SK-N-SH treated with all-trans-retinoic acid at 6 μM for 48 hours (cell line): ENCODE data around the gene ITGB2.

ENCODE experiments used
- ATAC-seq: fragments of 200-7000 bp; cut with Tn5 transposase; 3 replicates; pipeline ENCODE4 v1.9.1; 2020; ENCODE audit warnings: mild to moderate bottlenecking, moderate library complexity
- ARNTL ChIP-seq: fragments of 450-650 bp; formaldehyde crosslinking; IDR thresholded peaks from 2 replicates; pipeline ENCODE4 v1.5.0; 2020; ENCODE audit warnings: low read depth, mild to moderate bottlenecking, moderate library complexity, borderline replicate concordance
- BACH2 ChIP-seq: fragments of 250-450 bp; sonication (Bioruptor Pico); IDR thresholded peaks from 2 replicates; pipeline ENCODE4 v1.9.0; 2021; ENCODE audit warnings: mild to moderate bottlenecking, borderline replicate concordance
- CREB5 ChIP-seq: fragments of 250-450 bp; sonication (Bioruptor Pico); IDR thresholded peaks from 2 replicates; pipeline ENCODE4 v1.5.1; 2020; ENCODE audit warnings: low read depth, mild to moderate bottlenecking, moderate library complexity
- CSDC2 ChIP-seq: fragments of 250-450 bp; sonication (Bioruptor Pico); IDR thresholded peaks from 2 replicates; pipeline ENCODE4 v1.5.0; 2020; ENCODE audit warnings: mild to moderate bottlenecking, moderate library complexity
- ESRRG ChIP-seq: fragments of 250-450 bp; sonication (Bioruptor Pico); IDR thresholded peaks from 2 replicates; pipeline ENCODE4 v1.6.1; 2021; ENCODE audit warnings: mild to moderate bottlenecking
- ISL1 ChIP-seq: fragments of 250-450 bp; sonication (Bioruptor Pico); IDR thresholded peaks from 2 replicates; pipeline ENCODE4 v2.1.2; 2022; ENCODE audit warnings: mild to moderate bottlenecking, moderate library complexity
- OSR1 ChIP-seq: fragments of 250-450 bp; sonication (Bioruptor Pico); IDR thresholded peaks from 2 replicates; pipeline ENCODE4 v1.8.0; 2022; ENCODE audit warnings: moderate library complexity, mild to moderate bottlenecking, inconsistent platforms
- POU6F1 ChIP-seq: fragments of 250-450 bp; sonication (Bioruptor Pico); IDR thresholded peaks from 2 replicates; pipeline ENCODE4 v1.8.0; 2021; ENCODE audit warnings: low read depth, mild to moderate bottlenecking, moderate library complexity, borderline replicate concordance
- PPARA ChIP-seq: fragments of 250-450 bp; sonication (Bioruptor Pico); IDR thresholded peaks from 2 replicates; pipeline ENCODE4 v1.5.0; 2020; ENCODE audit warnings: mild to moderate bottlenecking, borderline replicate concordance
- RARB ChIP-seq: fragments of 250-450 bp; sonication (Bioruptor Pico); IDR thresholded peaks from 2 replicates; pipeline ENCODE4 v1.8.0; 2021; ENCODE audit warnings: mild to moderate bottlenecking, moderate library complexity
- SNAI2 ChIP-seq: fragments of 250-450 bp; sonication (Bioruptor Pico); IDR thresholded peaks from 2 replicates; pipeline ENCODE4 v1.5.0; 2020; ENCODE audit warnings: mild to moderate bottlenecking, moderate library complexity
- TCF4 ChIP-seq: fragments of 250-450 bp; sonication (Bioruptor Pico); IDR thresholded peaks from 2 replicates; pipeline ENCODE4 v1.8.0; 2021; ENCODE audit warnings: mild to moderate bottlenecking, moderate library complexity, borderline replicate concordance
- TOX ChIP-seq: fragments of 250-450 bp; sonication (Bioruptor Pico); IDR thresholded peaks from 2 replicates; pipeline ENCODE4 v1.8.0; 2021; ENCODE audit warnings: mild to moderate bottlenecking, moderate library complexity, borderline replicate concordance
- TSHZ2 ChIP-seq: fragments of 250-450 bp; sonication (Bioruptor Pico); IDR thresholded peaks from 2 replicates; pipeline ENCODE4 v1.5.0; 2020; ENCODE audit warnings: mild to moderate bottlenecking, moderate library complexity
- ZFP3 ChIP-seq: fragments of 250-450 bp; sonication (Bioruptor Pico); IDR thresholded peaks from 2 replicates; pipeline ENCODE4 v1.5.0; 2020; ENCODE audit warnings: mild to moderate bottlenecking, moderate library complexity
- ZFP30 ChIP-seq: fragments of 450-650 bp; formaldehyde crosslinking; IDR thresholded peaks from 2 replicates; pipeline ENCODE4 v1.5.0; 2022; ENCODE audit warnings: mild to moderate bottlenecking, moderate library complexity
- ZNF565 ChIP-seq: fragments of 450-650 bp; formaldehyde crosslinking; conservative IDR thresholded peaks from 2 replicates; pipeline ENCODE4 v1.5.0; 2020; ENCODE audit warnings: low read depth, mild to moderate bottlenecking, moderate library complexity
- ZNF70 ChIP-seq: fragments of 450-650 bp; formaldehyde crosslinking; IDR thresholded peaks from 2 replicates; pipeline ENCODE4 v1.5.0; 2020; ENCODE audit warnings: mild to moderate bottlenecking, moderate library complexity
- ZNF8 ChIP-seq: fragments of 450-650 bp; formaldehyde crosslinking; IDR thresholded peaks from 2 replicates; pipeline ENCODE4 v1.5.0; 2020; ENCODE audit warnings: mild to moderate bottlenecking, moderate library complexity

ITGB2 gene

GRCh38 chr21:44904141-44904923 is 16.4 kb downstream of the ITGB2 start (continued):
- TF ChIP-seq POU6F1 (CRISPR knock-in tag), result no peak
- no peak for TF ChIP-seq ESRRG

- no peak for ATAC-seq
- TF ChIP-seq ZNF565 (no peak), CREB5 (CRISPR knock-in tag) (no peak), TOX (CRISPR knock-in tag) (no peak), RARB (CRISPR knock-in tag) (no peak), ZNF8 (no peak), BACH2 (no peak), OSR1 (no peak)
- TF ChIP-seq, all 23 proteins: peak for 0
Observed at GRCh38 chr21:44903689-44904088, 17.0 kb downstream of the ITGB2 start.

GRCh38 chr21:44903050-44903685 is 17.5 kb downstream of the ITGB2 start:
- no peak for TF ChIP-seq TSHZ2 (CRISPR knock-in tag)
- TF ChIP-seq BACH2, result no peak
- no peak for TF ChIP-seq CSDC2
- TF ChIP-seq RARB (CRISPR knock-in tag), result no peak
- no peak for TF ChIP-seq ZFP30 (CRISPR knock-in tag)
- TF ChIP-seq POU6F1 (CRISPR knock-in tag), result no peak
- no peak for TF ChIP-seq ESRRG
- TF ChIP-seq OSR1, result no peak
- TF ChIP-seq ARNTL (CRISPR knock-in tag), result no peak
- TF ChIP-seq PPARA (CRISPR knock-in tag), result no peak
- TF ChIP-seq ZNF70, result no peak
- no peak for TF ChIP-seq ISL1 (CRISPR knock-in tag)
- no peak for TF ChIP-seq CREB5 (CRISPR knock-in tag)
- no peak for TF ChIP-seq TCF4
- ATAC-seq, result no peak

- ATAC-seq, result no peak
Observed at GRCh38 chr21:44902268-44903049, 18.2 kb downstream of the ITGB2 start.

More at GRCh38 chr21:44902268-44903049, 18.2 kb downstream of the ITGB2 start:
- TF ChIP-seq ISL1 (CRISPR knock-in tag) (no peak), CREB5 (CRISPR knock-in tag) (no peak), RARB (CRISPR knock-in tag) (no peak), ZNF565 (no peak), OSR1 (no peak), ZFP3 (no peak), ARNTL (CRISPR knock-in tag) (no peak), CSDC2 (no peak), ZNF8 (no peak), SNAI2 (CRISPR knock-in tag) (no peak)
- TF ChIP-seq, all 23 proteins: peak for 0
